HCT116 (cell line): Measurements from ENCODE around the gene GLUD1. TPM values are rescaled to one million over a fixed set of nuclear protein-coding genes. Genes with fewer than 3 reads are reported as not detected.
"Not testable (repeated sequence)": the region's sequence is repeated elsewhere in the genome, so short reads cannot be mapped to it uniquely, and the experiment has no call there.

Source experiments
- ATAC-seq: fragments of 200-7000 bp; cut with Tn5 transposase; 2 replicates; pipeline ENCODE4 v1.9.1; 2020; ENCODE audit warnings: mild to moderate bottlenecking, moderate library complexity
- BruUV-seq: library from RNA; stranded (reverse); fragments of 400-500 nt; replicated peaks from 2 replicates; lab custom pipeline; 2021; lab: Mats Ljungman, UMichigan
- CTCF ChIA-PET: fragments of 300-600 bp; sonication (Branson Sonifier 250); formaldehyde crosslinking; loops from one replicate; lab custom pipeline; 2021; ENCODE audit warnings: antibody characterized with exemption; lab: Charles Lee
- POLR2A ChIA-PET: fragments of 300-600, 350-600 bp; sonication (Branson Sonifier 250); formaldehyde crosslinking; loops from one replicate; lab custom pipeline; 2021; ENCODE audit warnings: antibody characterized with exemption; lab: Charles Lee
- RAD21 ChIA-PET, 2 experiments: fragments of 300-600 bp; sonication (Branson Sonifier 250); formaldehyde crosslinking; loops; one replicate each; lab custom pipeline; 2023; ENCODE audit warnings: low total read pairs in 2 of 2; ENCODE audit not compliant: uncharacterized antibody in 2 of 2, unreplicated experiment in 2 of 2, low non-redundant PET in 1 of 2; lab: Charles Lee
- DNase-seq: peaks from one replicate; pipeline ENCODE4 v3.0.0-alpha.2; 2010; ENCODE audit warnings: low read depth, low spot score
- H2AFZ ChIP-seq: fragments of 200-600 bp; shearing (Covaris generic), sonication (generic); 2 replicates; pipeline ENCODE4 v1.6.1; 2017; ENCODE audit warnings: low read depth, mixed run types, mixed read lengths, antibody characterized with exemption, low read length; ENCODE audit not compliant: poor library complexity, severe bottlenecking
- H3K27ac ChIP-seq: 2 replicates; pipeline ENCODE4 v1.5.1; 2012; ENCODE audit warnings: low read depth, low read length
- H3K27me3 ChIP-seq: fragments of 200-600 bp; sonication (generic); 2 replicates; pipeline ENCODE4 v1.6.1; 2016; ENCODE audit warnings: mixed run types, low read length, mixed read lengths; ENCODE audit not compliant: insufficient read depth
- H3K36me3 ChIP-seq, 2 experiments: fragments of 200-500 bp in 1 of 2; fragments of 200-600 bp in 1 of 2; sonication (Bioruptor generic) in 1 of 2; sonication (generic) in 1 of 2; 2 replicates each; pipeline versions ENCODE4 v1.5.1 to v1.6.1; 2014 to 2016; ENCODE audit warnings: low read length in 2 of 2, inconsistent platforms in 1 of 2, mixed read lengths in 1 of 2, mixed run types in 1 of 2; ENCODE audit not compliant: insufficient read depth in 2 of 2, control insufficient read depth in 1 of 2
- H3K4me1 ChIP-seq, 2 experiments: fragments of 200-600 bp in 1 of 2; sonication (generic) in 1 of 2; 2 replicates each; pipeline versions ENCODE4 v1.5.1 to v1.6.1; 2012 to 2017; ENCODE audit warnings: low read length in 2 of 2, inconsistent platforms in 1 of 2, mild to moderate bottlenecking in 1 of 2, mixed read lengths in 1 of 2, mixed run types in 1 of 2, moderate library complexity in 1 of 2; ENCODE audit not compliant: insufficient read depth in 2 of 2, control insufficient read depth in 1 of 2
- H3K4me2 ChIP-seq: fragments of 200-600 bp; sonication (generic); 2 replicates; pipeline ENCODE4 v1.6.1; 2017; ENCODE audit warnings: mixed run types, low read length, mixed read lengths
- H3K4me3 ChIP-seq, 2 experiments: fragments of 200-600 bp in 1 of 2; sonication (generic) in 1 of 2; replicated peaks in 1 of 2; 2 replicates each; pipeline ENCODE4 v1.5.1; 2011 to 2016; ENCODE audit warnings: low read length in 2 of 2, control low read depth in 1 of 2, low read depth in 1 of 2, mild to moderate bottlenecking in 1 of 2, mixed read lengths in 1 of 2, mixed run types in 1 of 2
- H3K79me2 ChIP-seq: fragments of 200-600 bp; sonication (generic); 2 replicates; pipeline ENCODE4 v1.6.1; 2017; ENCODE audit warnings: mild to moderate bottlenecking, mixed run types, low read length, moderate library complexity, mixed read lengths; ENCODE audit not compliant: insufficient read depth
- H3K9ac ChIP-seq: fragments of 200-600 bp; sonication (generic); 2 replicates; pipeline ENCODE4 v1.6.1; 2016; ENCODE audit warnings: low read length, mixed read lengths
- H3K9me2 ChIP-seq: fragments of 200-600 bp; sonication (generic), shearing (Covaris generic); 2 replicates; pipeline ENCODE4 v1.6.1; 2017; ENCODE audit warnings: mixed run types, mild to moderate bottlenecking, moderate library complexity; ENCODE audit not compliant: insufficient read depth
- H3K9me3 ChIP-seq, 2 experiments: fragments of 200-500 bp in 1 of 2; fragments of 200-600 bp in 1 of 2; sonication (Bioruptor generic) in 1 of 2; sonication (generic) in 1 of 2; 2 replicates each; pipeline ENCODE4 v1.6.1; 2014 to 2017; ENCODE audit warnings: low read length in 2 of 2, mixed read lengths in 2 of 2, inconsistent platforms in 1 of 2, low read depth in 1 of 2, mild to moderate bottlenecking in 1 of 2, mixed run types in 1 of 2, moderate library complexity in 1 of 2; ENCODE audit not compliant: control insufficient read depth in 1 of 2, insufficient read depth in 1 of 2
- H4K20me1 ChIP-seq: fragments of 200-600 bp; sonication (generic), shearing (Covaris generic); 2 replicates; pipeline ENCODE4 v1.6.1; 2017; ENCODE audit warnings: mixed run types, mild to moderate bottlenecking, moderate library complexity; ENCODE audit not compliant: insufficient read depth
- CEBPB ChIP-seq: IDR thresholded peaks from 2 replicates; pipeline ENCODE4 v1.6.1; 2012; ENCODE audit warnings: low read depth
- RAD21 ChIP-seq: IDR thresholded peaks from 2 replicates; pipeline ENCODE4 v1.6.1; 2012; ENCODE audit warnings: low read depth, mild to moderate bottlenecking
- SIN3A ChIP-seq: IDR thresholded peaks from 2 replicates; pipeline ENCODE4 v1.6.1; 2012; ENCODE audit warnings: low read depth
- SP1 ChIP-seq: IDR thresholded peaks from 2 replicates; pipeline ENCODE4 v1.6.1; 2012; ENCODE audit warnings: low read depth
- SRF ChIP-seq: IDR thresholded peaks from 2 replicates; pipeline ENCODE4 v1.6.1; 2012; ENCODE audit warnings: low read depth
- YY1 ChIP-seq: IDR thresholded peaks from 2 replicates; pipeline ENCODE4 v1.6.1; 2011; ENCODE audit warnings: low read length, low read depth, moderate library complexity, mild to moderate bottlenecking; ENCODE audit not compliant: insufficient replicate concordance; ENCODE audit errors: extremely low read depth
- intact Hi-C: fragments of 100-400 bp; cut with micrococcal nuclease; formaldehyde crosslinking; loops from 2 replicates; pipeline ENCODE4 v1.10.0; 2022
- total RNA-seq: library from RNA; stranded (reverse); gene quantifications from one replicate; pipeline ENCODE4 v1.2.1, GENCODE V29; 2021; ENCODE audit not compliant: unreplicated experiment
- TF ChIP-seq, protein P1 (sequence below): IDR thresholded peaks from 2 replicates; pipeline ENCODE4 v1.6.1; 2012; ENCODE audit warnings: low read depth
- TF ChIP-seq, protein P2 (sequence below): IDR thresholded peaks from 2 replicates; pipeline ENCODE4 v1.6.1; 2011; ENCODE audit warnings: mild to moderate bottlenecking, low read length, moderate library complexity; ENCODE audit not compliant: insufficient replicate concordance; ENCODE audit errors: extremely low read depth

GLUD1 gene
- total RNA-seq, 1 experiment from 2014 or later: 131 TPM

DNA sequence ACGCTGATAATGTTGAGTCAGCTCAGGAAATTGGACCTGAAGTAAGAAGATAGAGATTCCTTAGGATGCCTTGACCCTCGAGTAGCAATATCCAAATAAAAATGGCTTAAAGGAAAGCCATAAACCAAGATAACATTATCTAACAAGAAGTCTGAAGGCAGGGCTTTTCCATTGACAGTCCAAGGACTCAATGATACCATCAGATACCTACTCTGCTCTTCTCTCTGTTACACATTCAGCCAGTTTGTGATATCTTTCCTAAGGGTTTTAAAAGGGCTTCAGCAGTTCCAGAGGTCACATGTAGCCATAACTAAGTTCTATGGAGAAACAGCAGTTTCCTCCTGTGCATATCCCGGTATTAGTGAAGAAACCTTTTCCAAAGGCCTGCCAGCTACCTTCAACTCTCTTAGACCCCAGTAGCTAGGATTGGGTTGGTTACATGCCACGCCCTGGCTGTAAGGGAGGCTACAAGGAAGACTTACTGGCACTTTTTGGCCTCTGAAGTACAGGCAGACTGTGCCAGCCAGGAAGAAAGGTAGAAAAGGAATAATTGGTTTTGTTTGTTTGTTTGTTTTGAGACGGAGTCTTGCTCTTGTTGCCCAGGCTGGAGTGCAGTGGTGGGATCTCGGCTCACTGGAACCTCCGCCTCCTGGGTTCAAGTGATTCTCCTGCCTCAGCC lies 10.9 kb upstream of the GLUD1 start (continued):
- TF ChIP-seq, protein P1, sequence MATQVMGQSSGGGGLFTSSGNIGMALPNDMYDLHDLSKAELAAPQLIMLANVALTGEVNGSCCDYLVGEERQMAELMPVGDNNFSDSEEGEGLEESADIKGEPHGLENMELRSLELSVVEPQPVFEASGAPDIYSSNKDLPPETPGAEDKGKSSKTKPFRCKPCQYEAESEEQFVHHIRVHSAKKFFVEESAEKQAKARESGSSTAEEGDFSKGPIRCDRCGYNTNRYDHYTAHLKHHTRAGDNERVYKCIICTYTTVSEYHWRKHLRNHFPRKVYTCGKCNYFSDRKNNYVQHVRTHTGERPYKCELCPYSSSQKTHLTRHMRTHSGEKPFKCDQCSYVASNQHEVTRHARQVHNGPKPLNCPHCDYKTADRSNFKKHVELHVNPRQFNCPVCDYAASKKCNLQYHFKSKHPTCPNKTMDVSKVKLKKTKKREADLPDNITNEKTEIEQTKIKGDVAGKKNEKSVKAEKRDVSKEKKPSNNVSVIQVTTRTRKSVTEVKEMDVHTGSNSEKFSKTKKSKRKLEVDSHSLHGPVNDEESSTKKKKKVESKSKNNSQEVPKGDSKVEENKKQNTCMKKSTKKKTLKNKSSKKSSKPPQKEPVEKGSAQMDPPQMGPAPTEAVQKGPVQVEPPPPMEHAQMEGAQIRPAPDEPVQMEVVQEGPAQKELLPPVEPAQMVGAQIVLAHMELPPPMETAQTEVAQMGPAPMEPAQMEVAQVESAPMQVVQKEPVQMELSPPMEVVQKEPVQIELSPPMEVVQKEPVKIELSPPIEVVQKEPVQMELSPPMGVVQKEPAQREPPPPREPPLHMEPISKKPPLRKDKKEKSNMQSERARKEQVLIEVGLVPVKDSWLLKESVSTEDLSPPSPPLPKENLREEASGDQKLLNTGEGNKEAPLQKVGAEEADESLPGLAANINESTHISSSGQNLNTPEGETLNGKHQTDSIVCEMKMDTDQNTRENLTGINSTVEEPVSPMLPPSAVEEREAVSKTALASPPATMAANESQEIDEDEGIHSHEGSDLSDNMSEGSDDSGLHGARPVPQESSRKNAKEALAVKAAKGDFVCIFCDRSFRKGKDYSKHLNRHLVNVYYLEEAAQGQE: no peak
- TF ChIP-seq SRF (no peak), SIN3A (no peak), CEBPB (no peak), SP1 (no peak), YY1 (no peak), RAD21 (no peak)
- TF ChIP-seq, protein P2, sequence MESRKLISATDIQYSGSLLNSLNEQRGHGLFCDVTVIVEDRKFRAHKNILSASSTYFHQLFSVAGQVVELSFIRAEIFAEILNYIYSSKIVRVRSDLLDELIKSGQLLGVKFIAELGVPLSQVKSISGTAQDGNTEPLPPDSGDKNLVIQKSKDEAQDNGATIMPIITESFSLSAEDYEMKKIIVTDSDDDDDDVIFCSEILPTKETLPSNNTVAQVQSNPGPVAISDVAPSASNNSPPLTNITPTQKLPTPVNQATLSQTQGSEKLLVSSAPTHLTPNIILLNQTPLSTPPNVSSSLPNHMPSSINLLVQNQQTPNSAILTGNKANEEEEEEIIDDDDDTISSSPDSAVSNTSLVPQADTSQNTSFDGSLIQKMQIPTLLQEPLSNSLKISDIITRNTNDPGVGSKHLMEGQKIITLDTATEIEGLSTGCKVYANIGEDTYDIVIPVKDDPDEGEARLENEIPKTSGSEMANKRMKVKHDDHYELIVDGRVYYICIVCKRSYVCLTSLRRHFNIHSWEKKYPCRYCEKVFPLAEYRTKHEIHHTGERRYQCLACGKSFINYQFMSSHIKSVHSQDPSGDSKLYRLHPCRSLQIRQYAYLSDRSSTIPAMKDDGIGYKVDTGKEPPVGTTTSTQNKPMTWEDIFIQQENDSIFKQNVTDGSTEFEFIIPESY: no peak

DNA sequence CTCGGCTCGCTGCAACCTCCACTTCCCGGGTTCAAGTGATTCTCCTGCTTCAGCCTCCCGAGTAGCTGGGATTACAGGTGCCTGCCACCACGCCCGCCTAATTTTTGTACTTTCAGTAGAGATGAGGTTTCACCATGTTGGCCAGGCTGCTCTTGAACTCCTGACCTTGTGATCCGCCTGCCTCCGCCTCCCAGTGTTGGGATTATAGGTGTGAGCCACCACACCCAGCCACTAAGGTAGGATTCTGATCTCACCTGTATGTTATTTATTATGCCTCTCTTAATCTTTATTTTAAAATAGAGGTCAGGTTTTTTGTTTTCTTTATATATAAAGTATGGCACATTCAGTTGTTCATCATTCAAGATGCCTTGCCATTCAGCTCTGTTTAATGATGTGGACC lies 10.1 kb upstream of the GLUD1 start:
- H3K9me2 ChIP-seq, H2AFZ ChIP-seq, H3K9me3 ChIP-seq, ATAC-seq, H4K20me1 ChIP-seq, BruUV-seq, DNase-seq, H3K9ac ChIP-seq, H3K4me2 ChIP-seq, CTCF ChIA-PET, RAD21 ChIA-PET, intact Hi-C loops, POLR2A ChIA-PET, H3K27ac ChIP-seq, H3K4me1 ChIP-seq, H3K4me3 ChIP-seq, H3K27me3 ChIP-seq: not testable (repeated sequence)
- Histone ChIP-seq H3K79me2 (peaks cover 64% of the 10 kb centered on the region), H3K36me3 (peaks cover 5 to 24% of the 10 kb centered on the region in 2 experiments)
